Activated CD8-positive, alpha-beta T cell treated with anti-CD3 and anti-CD28 coated beads, Interleukin-2, amount 10 ng/mL, durations not matched to agents 7 days and 5 days (primary cell): ENCODE measurements around the gene CALCB. TPM values are rescaled to one million over a fixed set of nuclear protein-coding genes. Genes with fewer than 3 reads are reported as not detected.
"Not testable (repeated sequence)": the region's sequence is repeated elsewhere in the genome, so short reads cannot be mapped to it uniquely, and the experiment has no call there.

Experiments used
- ATAC-seq: fragments of 150-1000 bp; cut with Tn5 transposase; one replicate; pipeline ENCODE4 v1.10.0; 2021; ENCODE audit warnings: moderate library complexity
- CTCF ChIA-PET: fragments of 350-600 bp; sonication (Branson Sonifier 250); formaldehyde crosslinking; loops from one replicate; lab custom pipeline; 2021; ENCODE audit warnings: antibody characterized with exemption; lab: Charles Lee
- POLR2A ChIA-PET: fragments of 350-600 bp; sonication (Branson Sonifier 250); formaldehyde crosslinking; loops from one replicate; lab custom pipeline; 2021; ENCODE audit warnings: antibody characterized with exemption; lab: Charles Lee
- DNase-seq: peaks from one replicate; pipeline ENCODE4 v3.0.0-alpha.2; 2020
- H3K27ac Mint-ChIP-seq: one replicate; pipeline ENCODE4 v1.8.0; 2021; ENCODE audit warnings: mild to moderate bottlenecking, mixed read lengths
- H3K27me3 Mint-ChIP-seq: one replicate; pipeline ENCODE4 v1.8.0; 2021; ENCODE audit warnings: low read depth, mixed read lengths
- H3K36me3 Mint-ChIP-seq: one replicate; pipeline ENCODE4 v1.8.0; 2021; ENCODE audit warnings: low read depth, mixed read lengths
- H3K4me1 Mint-ChIP-seq: one replicate; pipeline ENCODE4 v1.8.0; 2021; ENCODE audit warnings: low read depth, mixed read lengths
- H3K4me3 Mint-ChIP-seq: one replicate; pipeline ENCODE4 v1.8.0; 2021; ENCODE audit warnings: mild to moderate bottlenecking, mixed read lengths
- H3K9me3 Mint-ChIP-seq: one replicate; pipeline ENCODE4 v1.8.0; 2022; ENCODE audit warnings: mixed read lengths; ENCODE audit not compliant: insufficient read depth
- total RNA-seq, 2 experiments: library from RNA; stranded (reverse); gene quantifications; one replicate each; pipeline ENCODE4 v1.2.3, GENCODE V29; 2021

The CALCB gene
- total RNA-seq, 2 experiments from 2014 or later = 0.79 to 0.91 TPM

DNA sequence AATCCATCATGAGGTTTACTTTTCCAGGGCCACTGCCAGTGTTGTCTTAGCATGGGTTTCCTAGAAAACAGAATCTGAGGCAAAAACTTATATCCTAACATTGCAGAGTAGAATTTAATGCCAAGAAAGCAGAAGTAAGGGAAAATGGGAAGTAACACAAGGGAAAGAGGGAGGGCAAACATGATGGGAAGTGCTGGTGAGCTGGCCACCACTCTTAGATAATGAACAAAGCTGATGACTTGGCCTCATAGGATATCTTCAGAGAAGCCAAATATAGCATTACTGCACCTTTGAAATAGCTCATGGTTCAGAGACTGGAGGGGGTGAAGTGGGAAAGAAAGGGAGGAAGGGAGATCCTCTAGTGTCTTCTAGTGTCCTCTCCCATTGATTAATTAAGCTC, 24.8 kb upstream of the CALCB start:
- Mint-ChIP-seq H3K9me3 (no peaks in the 10 kb centered on the region), H3K36me3 (no peaks in the 10 kb centered on the region), H3K27me3 (peaks cover 12% of the 10 kb centered on the region), H3K4me1 (no peaks in the 10 kb centered on the region), H3K27ac (no peak overlapping the region), H3K4me3 (no peak overlapping the region)
- DNase-seq = no peak
- POLR2A ChIA-PET = no interaction called here
- CTCF ChIA-PET = interaction anchor here (1.8 kb wide), 1 partner anchor 26 kb away, joined by 7 read pairs; no protein-coding TSS in a partner anchor
- ATAC-seq = no peak

DNA sequence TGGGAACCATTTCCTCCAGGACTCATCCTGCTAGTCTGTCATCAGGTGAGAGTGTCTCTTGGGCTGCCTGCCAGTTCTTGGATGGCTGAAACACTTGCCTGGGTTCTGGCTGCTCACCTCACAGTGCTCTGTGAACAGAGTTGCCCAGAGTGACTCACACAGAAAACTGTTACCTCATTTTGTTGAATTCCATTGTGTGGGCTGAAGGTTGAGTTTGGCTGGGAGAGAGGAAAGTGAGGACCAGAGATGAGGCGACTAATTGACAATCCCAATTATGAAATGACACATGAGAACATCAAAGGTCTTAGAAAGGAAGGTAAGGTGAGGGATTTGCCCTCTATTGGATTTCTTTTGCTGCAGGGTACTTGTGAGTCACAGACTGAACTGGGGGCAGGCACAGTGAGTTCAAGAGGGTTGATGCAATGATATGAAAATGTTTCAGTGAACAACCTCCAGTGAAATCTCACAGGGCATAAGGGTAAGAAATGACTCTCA, 20.2 kb upstream of the CALCB start:
- Mint-ChIP-seq H3K9me3 (no peaks in the 10 kb centered on the region), H3K27me3 (peaks cover 3% of the 10 kb centered on the region), H3K4me3 (no peak overlapping the region), H3K4me1 (no peaks in the 10 kb centered on the region), H3K27ac (no peak overlapping the region), H3K36me3 (no peaks in the 10 kb centered on the region)
- ChIA-PET CTCF (no interaction called here), POLR2A (no interaction called here)
- DNase-seq (no peak), ATAC-seq (no peak)

DNA sequence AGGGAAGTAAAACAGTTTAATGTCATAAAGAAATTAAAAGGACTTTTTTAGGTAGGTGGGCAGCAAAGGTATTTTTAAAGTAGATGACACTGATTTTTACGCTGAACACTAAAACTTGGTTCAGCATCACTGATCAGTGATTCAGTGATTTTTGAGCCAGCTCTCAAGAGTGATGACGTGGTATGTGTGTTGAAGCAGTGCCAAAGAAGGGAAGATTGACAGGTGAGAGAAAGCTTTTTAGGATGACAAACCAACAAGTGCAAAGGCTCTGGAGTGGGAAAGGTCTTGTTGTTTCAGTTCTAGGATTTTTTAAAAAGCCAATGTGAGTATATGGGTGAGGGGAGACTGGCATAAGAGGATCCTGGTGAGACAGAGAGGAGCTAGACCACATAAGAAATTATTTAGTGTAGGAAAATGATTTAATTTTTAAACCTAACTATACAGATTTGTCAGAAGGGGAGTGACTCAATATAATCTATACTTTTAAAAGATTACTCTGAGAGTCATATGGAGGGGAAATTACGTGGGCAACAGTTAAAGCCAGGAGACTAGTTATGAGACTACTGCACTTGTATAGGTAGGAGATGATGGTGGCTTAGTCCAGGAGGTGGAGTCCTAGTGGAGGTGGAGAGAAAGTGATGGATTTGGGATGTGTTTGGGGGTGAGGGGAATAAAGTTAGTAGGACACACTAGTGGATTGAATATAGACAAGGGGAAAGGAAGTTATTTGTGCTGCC, 17.6 kb upstream of the CALCB start:
- Mint-ChIP-seq H3K4me3 (no peak overlapping the region), H3K27ac (no peak overlapping the region), H3K27me3 (peaks cover 3% of the 10 kb centered on the region), H3K4me1 (no peaks in the 10 kb centered on the region), H3K9me3 (no peaks in the 10 kb centered on the region), H3K36me3 (no peaks in the 10 kb centered on the region)
- CTCF ChIA-PET = interaction anchor here (1.6 kb wide), 1 partner anchor 19 kb away, joined by 5 read pairs; no protein-coding TSS in a partner anchor
- ATAC-seq (no peak), DNase-seq (no peak)
- POLR2A ChIA-PET = no interaction called here

DNA sequence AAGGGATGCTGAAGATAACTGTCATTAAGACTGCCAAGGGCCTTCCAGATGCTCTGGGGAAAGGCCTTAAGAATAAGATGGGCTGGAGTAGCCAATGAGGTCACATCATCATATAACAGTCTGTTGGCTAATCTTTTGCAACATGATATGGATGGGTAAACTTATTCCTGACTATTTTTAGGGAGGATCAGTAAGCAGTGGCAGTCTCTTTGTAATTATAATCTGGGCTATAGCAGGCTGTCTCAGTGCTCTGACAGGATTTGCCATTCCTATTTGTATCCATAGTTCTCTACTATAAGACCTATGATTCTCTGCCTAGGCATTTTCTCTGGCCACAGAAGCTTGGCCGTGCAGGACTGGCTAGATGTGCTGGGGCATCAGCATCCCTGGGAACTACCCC, 16.1 kb upstream of the CALCB start:
- CTCF ChIA-PET = no interaction called here
- POLR2A ChIA-PET = no interaction called here
- Mint-ChIP-seq H3K27ac (no peak overlapping the region), H3K36me3 (no peaks in the 10 kb centered on the region), H3K4me1 (no peaks in the 10 kb centered on the region), H3K9me3 (no peaks in the 10 kb centered on the region), H3K27me3 (peaks cover 4% of the 10 kb centered on the region), H3K4me3 (no peak overlapping the region)
- DNase-seq (no peak), ATAC-seq (no peak)

DNA sequence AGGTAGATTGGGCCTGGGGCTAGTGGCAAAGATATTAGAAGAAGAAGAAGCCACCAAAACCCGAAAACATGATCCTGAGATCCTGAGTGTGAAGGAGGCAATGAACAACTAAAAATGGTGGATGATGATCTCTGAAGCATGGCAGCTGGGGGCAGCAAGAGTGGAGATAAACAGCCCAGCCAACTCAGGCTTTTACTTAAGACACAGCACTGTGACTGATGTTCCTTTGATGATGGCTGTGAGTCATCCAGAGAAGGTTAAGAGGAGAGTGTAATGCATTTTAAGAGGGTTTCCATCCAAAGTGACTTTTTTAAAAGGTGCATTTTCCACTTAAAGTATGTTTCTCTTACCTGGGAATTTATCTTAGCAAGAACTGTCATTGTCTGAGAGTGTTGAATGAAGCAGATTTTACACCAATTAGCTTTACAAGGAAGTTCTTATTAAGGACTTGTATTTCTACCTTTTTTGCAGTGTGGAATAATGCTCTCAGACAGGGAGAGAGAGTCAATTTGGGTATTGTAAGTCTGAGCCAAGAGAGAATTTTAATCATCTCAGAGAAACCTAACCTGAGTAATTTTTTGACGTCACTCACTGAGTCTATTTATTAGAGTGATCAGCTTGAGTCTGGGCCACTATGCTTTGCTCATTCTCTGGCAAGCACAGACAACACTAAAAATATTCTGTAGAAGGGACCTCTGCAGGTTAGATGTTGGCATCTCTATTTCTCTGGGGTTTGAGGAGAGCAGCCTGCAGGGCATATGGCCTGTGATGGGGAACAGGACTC, 14.1 kb upstream of the CALCB start:
- CTCF ChIA-PET = interaction anchor here (1.2 to 1.3 kb wide), 2 partner anchors 15 to 42 kb away, joined by 3 to 5 read pairs; partner anchors contain the start of gene CALCB
- Mint-ChIP-seq H3K9me3 (no peaks in the 10 kb centered on the region), H3K4me3 (no peak overlapping the region), H3K4me1 (no peaks in the 10 kb centered on the region), H3K36me3 (no peaks in the 10 kb centered on the region), H3K27ac (no peak overlapping the region), H3K27me3 (peaks cover 9% of the 10 kb centered on the region)
- ATAC-seq = no peak
- no peak for DNase-seq
- POLR2A ChIA-PET = no interaction called here

DNA sequence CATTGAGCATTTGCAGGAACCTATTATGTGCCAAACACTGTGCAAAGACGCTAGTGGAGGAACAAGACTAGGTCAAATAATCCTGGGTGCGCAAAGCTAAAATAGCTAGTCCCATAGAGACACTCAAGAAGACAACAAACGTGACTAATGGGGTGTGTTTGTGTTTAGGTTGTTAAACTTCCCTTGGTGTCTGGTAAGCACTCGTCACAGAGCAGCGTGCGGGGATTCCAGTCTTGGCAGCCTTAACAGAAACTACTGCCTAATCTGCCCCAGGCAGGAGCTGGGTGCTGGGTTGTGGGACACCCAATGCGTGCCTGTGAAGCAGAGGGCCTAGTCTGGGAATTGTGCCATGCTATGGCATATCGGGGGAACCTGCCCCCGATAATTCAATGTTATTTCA, 10.8 kb upstream of the CALCB start:
- ChIA-PET CTCF (interaction anchor here (1.3 kb wide), 1 partner anchor 12 kb away, joined by 4 read pairs; no protein-coding TSS in a partner anchor), POLR2A (no interaction called here)
- no peak for DNase-seq
- Mint-ChIP-seq H3K4me1 (no peaks in the 10 kb centered on the region), H3K27me3 (peaks cover 17% of the 10 kb centered on the region), H3K27ac (no peak overlapping the region), H3K4me3 (no peak overlapping the region), H3K9me3 (no peaks in the 10 kb centered on the region), H3K36me3 (no peaks in the 10 kb centered on the region)
- ATAC-seq = no peak

DNA sequence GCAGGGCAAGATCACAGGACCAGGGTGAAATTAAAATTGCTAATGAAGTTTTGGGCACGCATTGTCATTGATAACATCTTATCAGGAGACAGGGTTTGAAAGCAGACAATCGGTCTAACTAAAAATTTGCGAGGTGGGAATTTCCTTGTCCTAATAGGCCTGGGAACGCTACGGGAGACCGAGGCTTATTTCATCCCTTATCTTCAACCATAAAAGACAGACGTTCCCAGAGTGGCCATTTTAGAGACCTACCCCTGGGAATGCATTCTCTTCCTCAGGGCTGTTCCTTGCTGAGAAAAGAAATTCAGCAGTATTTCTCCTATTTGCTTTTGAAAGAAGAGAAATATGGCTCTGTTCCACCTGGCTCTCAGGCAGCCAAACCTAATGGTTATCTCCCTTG, 3.6 kb upstream of the CALCB start:
- Mint-ChIP-seq H3K9me3 (peaks cover 11% of the 10 kb centered on the region), H3K27me3 (peaks cover 21% of the 10 kb centered on the region), H3K4me1 (peaks cover 18% of the 10 kb centered on the region)
- H3K36me3 Mint-ChIP-seq, CTCF ChIA-PET, H3K4me3 Mint-ChIP-seq, DNase-seq, POLR2A ChIA-PET, ATAC-seq, H3K27ac Mint-ChIP-seq: not testable (repeated sequence)

DNA sequence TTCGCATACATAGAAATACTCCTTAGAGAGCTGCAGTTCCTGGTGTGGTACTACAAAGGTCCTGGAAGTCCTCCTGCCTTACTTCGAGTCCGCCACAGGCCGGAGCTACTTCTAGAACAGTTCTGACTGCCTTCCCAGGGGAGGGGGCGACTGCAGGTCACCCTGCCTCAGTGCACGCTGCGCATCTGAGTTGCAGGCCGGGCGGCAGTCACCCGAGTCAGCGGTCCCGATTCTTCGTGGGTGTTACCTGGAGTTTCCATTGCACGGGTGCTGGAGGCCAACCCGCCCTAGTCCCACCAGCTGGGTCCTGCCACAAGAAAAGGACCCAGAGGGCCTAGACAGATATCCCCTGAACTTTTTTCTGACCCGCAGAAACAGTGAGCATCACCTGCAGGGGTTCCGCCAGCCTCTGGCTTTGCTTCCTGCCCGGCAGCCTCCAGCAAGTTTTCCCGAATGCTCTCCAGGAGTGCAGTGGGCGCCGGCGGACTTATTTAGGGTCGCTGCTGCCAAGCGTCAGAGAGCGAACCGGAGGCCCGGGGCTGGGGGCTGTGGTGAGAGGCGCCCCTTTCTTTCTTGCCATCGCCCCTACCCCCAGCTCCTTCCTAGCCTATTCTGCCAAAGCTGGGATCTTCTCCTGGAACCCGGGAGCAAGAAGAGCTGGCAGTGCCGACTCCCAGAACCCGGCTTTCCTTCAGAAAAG, 1.7 kb upstream of the CALCB start:
- DNase-seq (no peak), ATAC-seq (no peak)
- H3K36me3 Mint-ChIP-seq = no peaks in the 10 kb centered on the region
- peaks cover 11% of the 10 kb centered on the region for H3K9me3 Mint-ChIP-seq
- ChIA-PET POLR2A (no interaction called here), CTCF (no interaction called here)
- peaks cover 14% of the 10 kb centered on the region for H3K27me3 Mint-ChIP-seq
- peaks cover 21% of the 10 kb centered on the region for H3K4me1 Mint-ChIP-seq
- H3K27ac Mint-ChIP-seq = no peak overlapping the region
- H3K4me3 Mint-ChIP-seq = no peak overlapping the region

DNA sequence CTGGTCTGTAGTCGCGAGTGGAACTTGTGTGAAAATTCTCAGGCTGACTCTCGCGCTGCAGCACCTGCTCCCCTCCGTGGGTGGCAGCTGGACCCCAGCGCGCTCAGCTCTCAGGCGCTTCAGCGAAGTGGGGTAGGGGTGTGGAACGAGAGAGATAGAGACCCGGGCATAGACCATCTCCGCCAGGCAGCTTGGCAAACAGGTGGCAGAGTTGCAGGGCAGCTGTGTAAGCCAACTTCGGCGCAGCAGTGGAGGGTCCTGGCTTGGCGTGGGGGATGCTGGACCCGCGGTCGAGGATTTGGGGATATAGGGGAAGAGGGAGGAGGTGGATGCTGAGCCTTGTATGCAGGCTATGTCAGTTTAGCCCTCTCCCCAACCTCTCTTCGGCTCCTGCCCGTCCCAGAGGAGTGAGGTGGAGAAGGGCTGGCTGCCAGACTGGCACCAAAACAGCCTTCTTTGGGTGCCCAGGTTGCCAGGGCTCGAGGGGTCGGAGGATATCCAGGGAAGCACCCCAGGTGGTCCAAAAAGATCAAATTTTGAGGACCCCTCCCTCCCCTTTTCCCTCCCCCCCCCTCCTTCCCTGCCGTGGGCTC, 746 bp upstream of the CALCB start:
- Mint-ChIP-seq H3K4me3 (no peak overlapping the region), H3K4me1 (peaks cover 23% of the 10 kb centered on the region), H3K36me3 (no peaks in the 10 kb centered on the region), H3K27me3 (peaks cover 14% of the 10 kb centered on the region), H3K27ac (no peak overlapping the region), H3K9me3 (peaks cover 11% of the 10 kb centered on the region)
- ATAC-seq = no peak
- CTCF ChIA-PET = interaction anchor here (1.0 to 6.5 kb wide), 4 partner anchors 66 to 163 kb away, joined by 3 to 196 read pairs (median 48); no protein-coding TSS in a partner anchor
- POLR2A ChIA-PET = no interaction called here
- no peak for DNase-seq

DNA sequence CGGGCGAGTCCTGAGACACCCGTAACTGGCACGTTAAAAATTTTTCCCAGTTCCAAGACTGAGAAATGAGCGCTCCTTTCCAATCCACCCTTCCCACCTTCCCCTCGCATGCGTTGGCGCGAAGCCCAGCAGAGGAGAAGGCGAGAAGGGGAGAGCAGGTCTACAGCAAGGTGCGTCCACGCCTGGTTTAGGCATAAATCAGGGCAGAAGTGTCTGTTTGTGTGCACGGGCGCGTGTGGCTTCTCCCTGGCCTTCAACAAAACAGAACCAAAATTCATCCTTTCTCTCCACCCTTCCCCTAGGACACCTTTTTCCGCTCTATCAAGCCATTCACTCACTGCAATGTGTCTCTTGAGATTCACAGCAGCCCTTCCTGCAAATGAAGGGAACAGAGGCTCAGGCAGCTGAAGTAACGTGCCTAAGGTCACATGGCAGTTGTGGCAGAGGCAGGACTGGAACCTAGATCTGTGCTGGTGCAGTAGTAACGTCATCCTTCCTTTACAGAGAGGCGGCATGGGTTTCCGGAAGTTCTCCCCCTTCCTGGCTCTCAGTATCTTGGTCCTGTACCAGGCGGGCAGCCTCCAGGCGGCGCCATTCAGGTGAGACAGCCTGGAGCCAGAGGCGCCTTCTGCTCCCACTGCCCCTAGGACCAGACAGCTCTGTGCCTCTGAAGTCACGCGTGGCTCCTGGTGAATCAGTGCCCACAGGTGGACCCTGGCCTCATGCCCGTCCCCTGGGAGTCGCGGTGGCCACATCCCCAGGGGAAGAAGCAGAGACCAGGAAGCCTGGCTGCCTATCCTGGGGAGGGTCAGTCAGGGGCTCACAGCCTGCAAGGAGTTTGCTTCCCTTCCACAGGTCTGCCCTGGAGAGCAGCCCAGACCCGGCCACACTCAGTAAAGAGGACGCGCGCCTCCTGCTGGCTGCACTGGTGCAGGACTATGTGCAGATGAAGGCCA, 1.1 kb downstream of the CALCB start:
- peaks cover 23% of the 10 kb centered on the region for H3K4me1 Mint-ChIP-seq
- H3K27ac Mint-ChIP-seq = no peak overlapping the region
- peaks cover 14% of the 10 kb centered on the region for H3K27me3 Mint-ChIP-seq
- ChIA-PET CTCF (interaction anchor here (0.7 to 6.5 kb wide), 40 partner anchors 10 to 585 kb away, joined by 3 to 196 read pairs (median 4); no protein-coding TSS in a partner anchor), POLR2A (interaction anchor here (0.9 to 1.3 kb wide), 3 partner anchors 44 to 166 kb away, joined by 3 read pairs; no protein-coding TSS in a partner anchor)
- H3K9me3 Mint-ChIP-seq = peaks cover 7% of the 10 kb centered on the region
- no peaks in the 10 kb centered on the region for H3K36me3 Mint-ChIP-seq
- ATAC-seq (peak; percentile 90), DNase-seq (peak; percentile 89)
- peak overlapping the region; percentile 69 for H3K4me3 Mint-ChIP-seq
